HG02588 (cell line): ENCODE data around the gene HOXA5.
A peak's percentile ranks its signal among the peaks of the same experiment; 100 is the strongest.

Source experiments
- ATAC-seq: cut with Tn5 transposase; IDR thresholded peaks from one replicate; pipeline ENCODE4 v1.9.1; 2021; ENCODE audit warnings: mild to moderate bottlenecking, moderate library complexity; ENCODE audit not compliant: unreplicated experiment

Gene HOXA5

DNA sequence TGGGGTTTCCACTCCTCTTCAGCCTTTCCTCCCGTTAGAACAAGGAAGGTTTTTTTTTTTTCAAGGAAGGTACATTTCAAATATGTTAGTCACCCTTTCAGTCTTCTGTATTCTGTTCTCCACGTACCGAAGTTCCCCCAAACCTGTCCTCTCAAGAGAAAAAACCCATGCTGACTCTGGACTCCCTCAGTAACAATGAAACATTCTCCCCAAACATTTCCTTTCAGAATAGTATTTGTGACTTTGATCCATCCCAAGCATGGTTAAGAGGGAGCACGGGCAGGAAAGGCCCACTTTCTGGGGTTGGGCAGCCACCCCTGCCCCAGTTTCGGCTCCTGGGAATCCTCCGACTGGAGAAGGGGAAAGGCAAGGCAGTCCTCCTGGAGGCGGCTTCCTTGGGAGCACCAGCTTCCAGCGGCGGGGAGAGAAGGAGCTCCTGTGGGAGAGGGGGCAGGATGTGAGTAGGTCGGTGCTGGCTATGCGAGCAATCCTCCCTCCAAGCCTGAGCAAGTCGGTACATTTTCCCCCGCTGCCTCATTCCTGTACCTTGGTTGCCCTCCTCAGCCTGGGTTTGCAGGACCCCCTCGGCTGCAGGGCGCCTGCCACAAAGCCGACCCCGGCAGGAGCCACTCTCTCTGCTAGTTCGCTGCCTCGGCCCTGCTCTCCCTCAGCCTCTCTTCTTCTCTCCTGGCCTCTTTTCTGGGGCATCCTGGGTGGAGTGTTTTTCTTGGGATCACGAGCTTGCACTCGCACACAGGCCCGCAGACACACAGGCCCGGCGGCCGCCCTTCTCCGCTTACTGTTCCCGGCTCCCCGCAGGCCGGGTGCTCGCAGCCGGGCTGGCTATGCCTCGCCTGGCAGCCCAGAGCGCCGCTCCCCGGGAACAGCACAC lies 45.5 kb downstream of the HOXA5 start:
- no peak for ATAC-seq

DNA sequence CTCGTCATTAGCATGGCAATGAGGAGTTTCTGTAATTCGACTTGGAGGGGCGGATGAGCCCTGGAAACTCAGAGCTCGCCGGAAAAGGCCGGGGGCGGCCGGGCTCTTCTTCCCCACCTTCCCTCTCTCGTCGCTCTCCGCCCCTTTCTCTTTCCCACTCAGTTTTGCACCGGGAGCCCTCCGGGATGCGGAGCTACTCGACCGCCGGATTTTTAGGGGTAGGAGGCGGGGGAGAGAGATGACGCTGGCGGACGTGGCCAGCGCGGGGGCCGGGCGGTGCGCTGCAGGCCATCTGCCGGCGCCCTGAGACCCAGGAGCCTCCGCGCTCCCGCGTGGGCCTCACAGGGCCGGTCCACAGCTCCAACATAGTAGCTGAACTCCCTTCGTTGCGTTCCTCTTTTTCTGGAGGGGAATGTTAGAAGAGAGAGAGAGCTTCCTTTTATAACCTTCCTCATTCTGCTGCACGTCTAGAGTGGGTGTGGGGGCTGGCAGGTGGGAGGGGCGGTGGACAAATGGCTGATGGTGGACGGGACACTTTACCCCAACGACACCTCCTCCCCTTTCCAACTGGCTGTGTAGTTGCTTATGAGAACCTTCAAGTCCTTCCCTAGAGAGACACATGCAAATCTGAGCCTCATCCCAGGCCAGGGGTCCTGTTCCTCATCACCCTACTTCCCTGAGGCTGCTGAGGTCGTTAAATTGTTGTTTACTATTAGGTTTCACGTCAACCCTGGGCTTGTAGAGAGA lies 46.5 kb downstream of the HOXA5 start:
- ATAC-seq = no peak

DNA sequence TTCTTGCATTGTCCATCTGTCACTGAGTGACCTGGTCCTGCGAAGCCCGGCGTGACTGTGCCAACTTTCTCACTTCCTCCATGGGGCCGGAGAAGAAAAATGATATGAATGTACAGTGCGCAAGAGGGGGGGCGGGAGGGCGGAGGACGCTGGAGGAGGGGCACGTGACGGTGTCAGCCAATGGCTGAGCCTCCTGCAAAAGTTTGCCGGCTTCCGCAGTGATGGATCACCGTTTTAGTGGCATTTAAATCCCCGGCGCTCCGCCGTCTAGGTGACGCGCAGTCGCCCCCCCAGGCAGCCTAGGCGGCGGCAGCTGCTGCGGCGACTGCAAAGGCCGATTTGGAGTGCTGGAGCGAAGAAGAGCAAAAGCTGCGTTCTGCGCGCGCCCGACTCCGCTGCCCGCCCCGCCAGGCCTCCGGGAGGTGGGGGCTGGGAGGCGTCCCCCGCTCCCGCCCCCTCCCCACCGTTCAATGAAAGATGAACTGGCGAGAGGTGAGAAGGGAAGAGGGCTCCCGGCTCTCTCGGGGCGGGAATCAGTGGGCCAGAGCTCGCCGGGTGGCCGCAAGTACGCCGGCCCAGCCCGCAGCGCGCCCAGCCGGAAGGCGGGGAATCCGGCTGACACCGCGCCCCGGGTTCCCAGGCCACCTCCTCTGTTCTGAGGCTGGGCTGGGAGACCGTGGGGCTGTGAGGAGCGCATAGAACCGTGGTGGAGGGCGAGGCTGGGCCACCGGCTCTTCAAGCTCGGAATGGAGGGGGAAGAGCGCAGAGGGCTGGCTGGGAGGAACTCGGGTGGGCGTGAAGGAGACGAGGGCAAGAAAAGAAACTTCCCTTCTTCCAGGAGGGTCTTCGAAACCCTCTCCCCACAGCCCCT lies 47.3 kb downstream of the HOXA5 start, which contains the start of gene HOXA1:
Gene HOXA1 (minus strand): TSS at position 104 of the 871 bp plus-strand sequence. CDS start 88 bp downstream, at position 16.
- ATAC-seq = peak; percentile 89

DNA sequence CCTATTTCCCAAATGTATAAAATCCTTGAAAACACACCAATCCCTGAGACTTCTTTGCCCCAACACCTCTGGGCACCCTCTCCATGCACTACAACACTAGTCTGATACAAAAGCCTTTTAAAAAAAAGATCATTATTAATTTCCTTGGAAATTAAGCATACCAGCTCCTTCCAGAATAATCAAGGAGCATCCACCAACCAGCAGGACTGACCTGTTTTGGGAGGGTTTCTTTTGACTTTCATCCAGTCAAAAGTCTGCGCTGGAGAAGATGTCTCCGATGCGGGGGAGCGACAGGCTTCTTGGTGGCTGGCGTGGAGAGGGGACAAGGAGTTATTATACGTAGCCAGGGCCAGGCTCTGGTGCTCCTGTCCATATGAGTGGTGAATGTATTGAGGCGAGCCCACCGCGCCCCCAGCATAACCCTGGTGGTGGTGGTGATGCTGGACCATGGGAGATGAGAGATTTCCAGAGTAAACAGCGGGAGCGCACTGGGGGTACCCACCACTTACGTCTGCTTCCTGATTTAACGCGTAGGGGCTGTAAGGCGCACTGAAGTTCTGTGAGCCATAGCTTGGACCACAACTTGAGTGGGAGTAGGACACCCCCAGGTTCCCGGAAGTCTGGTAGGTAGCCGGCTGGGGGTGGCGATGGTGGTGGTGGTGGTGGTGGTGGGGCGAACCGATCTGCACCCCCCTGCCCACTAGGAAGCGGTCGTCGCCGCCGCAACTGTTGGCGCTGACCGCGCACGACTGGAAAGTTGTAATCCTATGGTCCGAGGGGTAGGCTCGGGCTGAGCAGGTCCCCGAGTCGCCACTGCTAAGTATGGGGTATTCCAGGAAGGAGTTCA lies 48.2 kb downstream of the HOXA5 start:
- peak; percentile 7 for ATAC-seq

DNA sequence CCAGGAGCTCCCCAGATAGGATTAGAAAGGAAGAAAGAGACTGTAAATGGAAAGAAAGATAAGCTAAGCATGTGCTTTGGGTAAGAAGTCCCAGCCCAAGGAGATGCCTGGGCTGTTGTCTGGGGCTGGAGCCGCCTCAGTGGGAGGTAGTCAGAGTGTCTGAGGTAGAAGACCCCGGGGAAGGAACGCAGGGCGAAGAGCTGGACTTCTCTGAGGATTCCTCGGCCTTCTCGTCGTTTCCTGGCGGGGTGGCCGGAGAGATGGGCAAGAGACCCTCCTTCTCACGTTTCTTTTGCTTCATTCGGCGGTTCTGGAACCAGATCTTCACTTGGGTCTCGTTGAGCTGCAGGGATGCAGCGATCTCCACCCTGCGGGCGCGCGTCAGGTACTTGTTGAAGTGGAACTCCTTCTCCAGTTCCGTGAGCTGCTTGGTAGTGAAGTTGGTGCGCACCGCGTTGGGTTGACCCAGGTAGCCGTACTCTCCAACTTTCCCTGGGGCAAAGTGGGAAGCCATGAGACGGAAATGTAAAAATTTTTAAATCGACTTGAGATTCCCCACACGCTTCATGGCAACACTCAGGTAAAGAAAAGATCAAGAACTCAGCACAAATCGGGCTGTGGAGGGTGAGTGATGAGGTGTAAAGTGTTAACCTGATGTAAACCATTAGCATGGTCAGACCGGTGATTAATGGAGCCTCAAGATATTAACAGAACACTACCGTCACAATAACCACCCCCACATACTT lies 49.0 kb downstream of the HOXA5 start:
- ATAC-seq = no peak

DNA sequence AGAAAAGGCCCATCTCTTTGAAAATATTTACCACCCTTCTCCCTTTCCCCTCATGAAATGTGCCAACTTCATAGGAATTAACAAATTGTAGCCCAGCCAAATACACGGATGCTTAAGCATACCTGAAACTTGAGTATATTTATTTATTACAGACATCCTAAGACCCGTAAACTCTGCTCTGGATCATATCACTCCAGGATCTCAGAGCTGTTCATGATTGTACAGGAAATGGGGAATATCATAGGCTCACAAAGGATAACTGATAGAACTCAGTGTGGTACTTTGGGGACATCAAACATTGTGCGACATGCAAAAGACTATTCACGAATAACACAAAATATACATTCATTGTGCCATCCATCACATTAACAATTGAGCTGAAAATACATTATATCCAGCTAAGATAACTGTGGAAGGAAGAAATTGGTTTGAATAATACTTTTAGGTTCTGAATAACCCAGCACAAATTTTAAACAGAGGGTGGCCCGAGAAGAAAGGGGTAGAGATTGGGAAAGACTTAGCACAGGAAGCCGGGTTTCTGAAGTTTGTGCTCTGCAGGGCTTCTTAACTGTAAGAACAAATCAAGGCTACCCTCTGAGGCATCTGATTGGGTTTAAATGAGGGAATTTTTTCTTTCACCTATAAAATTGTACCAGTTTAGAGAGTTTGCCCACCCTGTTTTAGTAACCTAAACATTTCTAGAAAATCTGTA lies 50.1 kb downstream of the HOXA5 start:
- no peak for ATAC-seq

DNA sequence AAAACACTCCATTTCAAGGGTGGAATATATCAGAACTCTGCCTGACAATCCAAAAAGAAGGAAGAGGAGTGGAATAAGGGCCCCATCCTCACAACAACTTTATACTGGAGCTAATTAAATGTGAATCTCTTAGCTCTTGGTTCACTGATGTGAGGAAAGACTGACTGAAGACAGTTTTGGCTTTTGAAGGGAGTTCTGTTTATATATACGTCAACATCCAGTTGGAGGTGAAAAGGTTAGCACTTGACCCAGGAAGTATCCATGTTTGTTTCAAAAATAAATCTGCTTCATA lies 50.7 kb downstream of the HOXA5 start:
- ATAC-seq = no peak

DNA sequence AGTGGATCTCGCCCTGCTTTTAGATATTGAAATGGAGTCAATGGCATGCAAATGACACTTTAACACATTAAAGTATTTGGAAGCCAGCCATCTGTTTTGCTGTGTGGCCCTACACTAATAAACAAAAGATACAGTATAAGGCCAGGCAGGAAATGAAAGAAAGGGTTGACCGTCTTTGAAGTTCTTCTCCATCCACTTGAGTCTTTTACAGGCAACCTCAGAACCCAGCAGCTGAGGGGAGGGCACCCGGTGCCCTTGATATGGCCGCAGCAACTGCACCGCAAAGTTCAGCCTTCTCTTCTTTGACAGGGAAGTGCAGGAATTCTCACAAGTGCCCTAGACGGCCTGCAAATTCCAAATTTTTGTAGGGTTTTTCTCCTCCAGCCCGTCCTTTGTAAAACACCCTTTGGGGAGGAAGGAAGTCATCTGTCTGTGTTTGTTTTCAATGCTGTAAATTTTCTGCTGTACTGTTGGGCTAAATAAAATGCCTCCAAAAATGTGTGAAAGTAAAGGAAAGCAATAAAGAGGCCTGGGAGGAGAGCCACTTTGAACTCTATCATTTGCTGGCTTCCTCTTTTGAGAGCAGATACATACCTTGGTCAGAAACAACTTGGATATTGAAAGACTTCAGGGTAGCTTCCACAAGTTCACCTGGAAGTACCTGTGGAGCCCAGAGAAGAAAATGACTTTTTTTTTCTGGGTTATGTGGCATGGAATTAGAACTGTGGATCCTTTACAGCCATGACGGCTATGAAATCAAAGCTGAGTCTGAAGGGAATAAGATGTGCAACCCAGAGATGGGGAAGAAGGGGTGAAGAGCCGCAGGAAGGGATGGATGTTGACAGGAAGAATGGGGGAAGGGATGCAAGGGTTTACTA lies 51.3 kb downstream of the HOXA5 start:
- ATAC-seq = no peak

DNA sequence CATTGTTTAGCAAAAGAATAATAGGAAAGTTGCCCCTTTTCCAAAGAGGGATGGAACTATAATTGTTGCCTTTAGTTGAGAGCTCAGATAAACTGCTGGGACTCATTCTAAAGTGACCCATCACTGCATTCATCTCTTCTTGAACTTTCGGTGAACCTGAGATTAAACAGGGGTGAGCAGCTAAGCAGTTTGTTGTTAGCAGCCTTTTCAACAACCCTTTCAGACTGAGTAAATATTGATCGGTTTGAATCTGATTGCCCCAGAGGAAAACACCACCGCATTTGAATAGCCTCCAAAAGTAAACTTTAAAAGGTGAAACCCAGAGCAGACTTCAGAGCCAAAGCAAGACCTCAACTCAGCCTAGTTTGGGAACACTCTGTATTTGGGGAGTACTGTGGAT lies 52.4 kb downstream of the HOXA5 start:
- ATAC-seq = no peak
